ENCODE results near the gene ADGRF3.
"Not testable (repeated sequence)": the region's sequence is repeated elsewhere in the genome, so short reads cannot be mapped to it uniquely, and the experiment has no call there.

The ADGRF3 gene

DNA sequence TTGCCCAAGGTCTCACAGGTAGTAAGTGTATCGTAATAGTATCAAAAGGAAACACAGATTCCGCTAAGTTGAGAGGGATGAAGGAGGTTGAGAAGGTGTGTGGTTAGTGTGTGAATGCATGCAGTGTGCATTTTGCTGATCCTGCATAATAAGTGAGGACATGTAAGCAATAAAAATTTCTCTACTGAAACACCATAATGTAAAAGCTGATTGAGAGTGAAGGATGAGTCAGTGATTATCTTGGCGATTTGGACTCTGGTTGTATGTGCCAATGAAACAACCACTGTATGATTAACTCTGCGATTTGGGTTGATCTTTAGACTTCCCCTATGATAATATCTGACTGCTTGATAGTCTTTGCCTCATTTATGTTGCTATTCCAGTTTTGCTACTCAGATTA, 16.7 kb upstream of the ADGRF3 start:
- DNase-seq (ENCODE audit: low read depth), result no peak
- H3K4me3 ChIP-seq (replicated peaks; ENCODE audit: low read depth, low read length), result no peak overlapping the region
- TF ChIP-seq, protein P1, sequence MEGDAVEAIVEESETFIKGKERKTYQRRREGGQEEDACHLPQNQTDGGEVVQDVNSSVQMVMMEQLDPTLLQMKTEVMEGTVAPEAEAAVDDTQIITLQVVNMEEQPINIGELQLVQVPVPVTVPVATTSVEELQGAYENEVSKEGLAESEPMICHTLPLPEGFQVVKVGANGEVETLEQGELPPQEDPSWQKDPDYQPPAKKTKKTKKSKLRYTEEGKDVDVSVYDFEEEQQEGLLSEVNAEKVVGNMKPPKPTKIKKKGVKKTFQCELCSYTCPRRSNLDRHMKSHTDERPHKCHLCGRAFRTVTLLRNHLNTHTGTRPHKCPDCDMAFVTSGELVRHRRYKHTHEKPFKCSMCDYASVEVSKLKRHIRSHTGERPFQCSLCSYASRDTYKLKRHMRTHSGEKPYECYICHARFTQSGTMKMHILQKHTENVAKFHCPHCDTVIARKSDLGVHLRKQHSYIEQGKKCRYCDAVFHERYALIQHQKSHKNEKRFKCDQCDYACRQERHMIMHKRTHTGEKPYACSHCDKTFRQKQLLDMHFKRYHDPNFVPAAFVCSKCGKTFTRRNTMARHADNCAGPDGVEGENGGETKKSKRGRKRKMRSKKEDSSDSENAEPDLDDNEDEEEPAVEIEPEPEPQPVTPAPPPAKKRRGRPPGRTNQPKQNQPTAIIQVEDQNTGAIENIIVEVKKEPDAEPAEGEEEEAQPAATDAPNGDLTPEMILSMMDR (IDR thresholded peaks at IDR 0.05; ENCODE audit: low read length, missing control alignments), result no peak

DNA sequence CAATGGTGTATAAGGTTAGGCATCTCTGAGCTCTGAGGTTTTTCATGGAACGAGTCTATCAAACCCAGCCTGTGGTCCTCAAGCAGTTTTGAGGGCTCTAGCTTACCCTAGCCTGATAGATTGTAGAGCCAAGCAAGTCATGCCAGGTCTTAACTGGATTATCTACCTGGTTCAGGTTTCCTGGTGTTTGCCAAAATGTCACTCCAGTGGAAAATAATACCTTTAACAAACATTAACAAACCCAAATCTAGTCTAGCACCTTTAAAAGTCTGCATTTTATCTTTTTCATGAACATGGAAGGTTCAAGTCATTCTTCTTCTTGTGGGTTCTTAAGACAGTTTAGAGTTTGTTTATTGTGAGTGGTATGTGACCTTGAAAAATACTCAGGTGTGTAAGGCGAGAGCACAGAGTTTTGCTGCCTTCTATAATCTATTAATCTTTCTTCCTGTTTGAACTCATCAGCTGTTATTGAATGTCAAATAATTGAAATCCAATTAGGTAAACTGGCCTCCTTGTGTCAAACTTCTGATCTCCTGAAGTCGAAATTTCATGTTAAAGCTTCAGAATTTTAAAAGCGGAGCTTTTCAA, 13.4 kb upstream of the ADGRF3 start:
- DNase-seq (ENCODE audit: low read depth), result no peak
- TF ChIP-seq, protein P1 (IDR thresholded peaks at IDR 0.05; ENCODE audit: low read length, missing control alignments), result no peak

DNA sequence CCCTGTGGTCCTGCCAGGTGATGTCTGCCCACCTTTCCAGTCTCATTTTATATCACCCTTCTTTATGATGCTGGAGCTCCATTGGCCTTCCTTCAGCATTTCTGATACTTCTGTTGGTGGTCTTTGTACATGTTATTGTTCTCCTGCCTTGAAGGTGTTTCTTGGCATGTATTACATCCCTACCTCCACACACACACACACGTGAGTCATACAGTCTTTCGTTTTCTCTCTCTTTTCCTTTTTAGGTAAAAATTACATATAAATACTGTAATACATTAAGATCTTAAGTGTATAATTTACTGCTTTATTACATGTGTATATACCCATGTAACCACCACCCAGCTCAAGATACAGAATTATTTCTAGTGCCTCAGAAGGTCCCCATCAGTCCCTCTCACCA, 10.2 kb upstream of the ADGRF3 start:
- TF ChIP-seq, protein P1 (IDR thresholded peaks at IDR 0.05; ENCODE audit: low read length, missing control alignments), result no peak
- DNase-seq (ENCODE audit: low read depth), result no peak

More for the DNA sequence above, 13.4 kb upstream of the ADGRF3 start:
- no peak overlapping the region for H3K4me3 ChIP-seq (replicated peaks; ENCODE audit: low read depth, low read length)

DNA sequence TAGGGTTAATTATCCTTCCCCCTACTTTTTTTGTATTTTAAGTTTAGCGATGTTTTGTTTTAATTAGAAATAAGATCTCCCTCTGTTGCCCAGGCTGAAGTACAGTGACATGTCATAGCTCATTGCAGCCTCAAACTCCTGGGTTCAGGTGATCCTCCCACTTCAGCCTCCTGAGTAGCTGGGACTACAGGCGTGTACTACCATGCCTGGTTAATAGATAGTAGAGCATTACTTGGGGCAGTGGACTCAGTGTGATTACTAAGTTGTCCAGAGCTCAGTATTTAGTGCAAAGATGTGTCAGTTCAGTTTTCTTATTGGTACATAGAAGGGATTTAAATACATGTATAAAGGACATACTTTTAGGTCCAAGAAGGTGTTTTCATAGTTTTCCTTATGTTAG, 9.5 kb upstream of the ADGRF3 start:
- TF ChIP-seq, protein P1 (IDR thresholded peaks at IDR 0.05; ENCODE audit: low read length, missing control alignments), result no peak
- no peak for DNase-seq (ENCODE audit: low read depth)
- H3K4me3 ChIP-seq (replicated peaks; ENCODE audit: low read depth, low read length), result no peak overlapping the region

More for the DNA sequence above, 10.2 kb upstream of the ADGRF3 start:
- no peak overlapping the region for H3K4me3 ChIP-seq (replicated peaks; ENCODE audit: low read depth, low read length)

DNA sequence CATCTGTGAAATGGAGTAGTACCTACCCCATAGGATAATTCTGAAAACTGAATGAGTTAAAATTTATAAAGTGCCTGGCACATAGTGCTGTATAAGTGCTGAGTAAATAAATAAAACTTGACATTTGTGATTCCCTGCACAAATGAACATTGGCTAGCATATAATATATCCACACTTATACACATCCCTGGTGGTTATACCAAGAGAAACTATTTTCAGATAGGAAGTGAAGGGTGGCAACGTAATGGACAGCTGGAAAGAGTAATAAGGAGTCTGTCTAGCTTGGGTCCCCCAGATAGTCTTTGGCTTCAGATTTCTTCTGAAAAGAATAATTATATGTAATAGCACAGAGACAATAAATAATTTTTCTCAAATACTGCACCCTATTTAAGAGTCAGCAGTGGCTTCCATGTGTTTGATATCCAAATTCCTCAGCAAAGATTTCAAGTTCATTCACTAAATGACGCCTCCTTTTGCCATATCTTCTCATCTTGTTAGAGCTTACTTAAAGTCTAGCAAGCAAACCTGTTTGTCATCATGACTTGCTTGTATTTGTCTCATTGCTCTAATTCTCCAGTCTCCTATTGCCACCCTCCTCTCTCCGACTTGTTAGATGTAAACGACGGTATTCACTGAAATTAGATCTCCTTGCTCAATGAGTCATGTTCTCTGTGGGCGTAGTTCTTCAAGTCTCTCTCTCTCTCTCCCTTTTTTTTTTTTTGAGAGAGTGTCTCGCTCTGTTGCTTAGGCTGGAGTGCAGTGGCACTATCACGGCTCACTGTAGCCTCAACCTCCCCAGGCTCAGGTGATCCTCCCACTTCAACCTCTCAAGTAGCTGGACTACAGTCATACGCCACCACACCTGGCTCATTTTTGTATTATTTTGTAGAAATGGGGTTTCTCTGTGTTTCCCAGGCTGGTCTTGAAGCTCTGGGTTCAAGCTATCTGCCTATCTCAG, 8.7 kb upstream of the ADGRF3 start:
- DNase-seq (ENCODE audit: low read depth), result peak; percentile 91
- TF ChIP-seq, protein P1 (IDR thresholded peaks at IDR 0.05; ENCODE audit: low read length, missing control alignments), result no peak
- H3K4me3 ChIP-seq (replicated peaks; ENCODE audit: low read depth, low read length), result no peak overlapping the region

DNA sequence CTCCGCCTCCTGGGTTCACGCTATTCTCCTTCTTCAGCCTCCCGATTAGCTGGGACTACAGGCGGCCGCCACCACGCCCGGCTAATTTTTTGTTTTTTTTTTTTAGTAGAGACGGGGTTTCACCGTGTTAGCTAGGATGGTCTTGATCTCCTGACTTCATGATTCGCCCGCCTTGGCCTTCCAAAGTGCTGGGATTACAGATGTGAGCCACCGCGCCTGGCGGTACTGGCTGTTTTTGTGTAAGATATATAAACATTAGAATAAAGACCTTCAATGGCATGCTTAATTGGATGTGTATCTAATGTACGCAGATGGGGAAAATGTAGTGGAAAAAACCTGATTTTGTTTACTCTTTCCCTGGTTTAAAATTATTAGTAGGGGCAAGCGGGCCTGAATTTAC, 7.9 kb upstream of the ADGRF3 start:
- DNase-seq (ENCODE audit: low read depth); H3K4me3 ChIP-seq (replicated peaks; ENCODE audit: low read depth, low read length): not testable (repeated sequence)

DNA sequence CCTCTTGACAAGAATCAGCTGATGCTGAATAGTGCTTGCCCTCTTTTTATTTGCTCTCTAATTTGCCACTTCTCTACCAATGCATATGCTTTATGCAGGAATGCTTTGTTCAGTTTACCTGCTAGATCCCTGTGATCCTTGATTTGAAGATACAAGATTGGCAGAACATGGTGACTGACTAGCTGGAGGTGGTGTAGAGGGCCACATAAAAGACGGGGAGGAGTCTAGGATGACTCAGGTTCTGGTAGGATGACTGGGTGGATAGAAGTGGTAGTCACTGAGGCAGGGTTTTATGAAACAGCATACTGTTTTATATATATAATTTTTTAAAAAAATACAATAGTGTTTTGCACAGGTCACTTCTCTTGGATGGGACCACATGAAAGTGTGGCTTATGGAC, 6.3 kb upstream of the ADGRF3 start:
- TF ChIP-seq, protein P1 (IDR thresholded peaks at IDR 0.05; ENCODE audit: low read length, missing control alignments), result no peak

More for the DNA sequence above, 6.3 kb upstream of the ADGRF3 start:
- DNase-seq (ENCODE audit: low read depth), result no peak
- no peak overlapping the region for H3K4me3 ChIP-seq (replicated peaks; ENCODE audit: low read depth, low read length)

Data from fibroblast of pulmonary artery (primary cell).